AG10803 (cell line): ENCODE data around the gene SAFB.
A peak's percentile ranks its signal among the peaks of the same experiment; 100 is the strongest.

Experiments
- DNase-seq: peaks from one replicate; pipeline ENCODE4 v3.0.0; 2010; ENCODE audit warnings: low read depth
- H3K4me3 ChIP-seq: 2 replicates; pipeline ENCODE4 v1.5.1; 2011; ENCODE audit warnings: mild to moderate bottlenecking, low read length, control low read depth
- TF ChIP-seq, protein P1 (sequence below): conservative IDR thresholded peaks from 2 replicates; pipeline ENCODE4 v1.5.1; 2011; ENCODE audit warnings: mild to moderate bottlenecking, low read length, control low read depth, inconsistent platforms

The SAFB gene

DNA sequence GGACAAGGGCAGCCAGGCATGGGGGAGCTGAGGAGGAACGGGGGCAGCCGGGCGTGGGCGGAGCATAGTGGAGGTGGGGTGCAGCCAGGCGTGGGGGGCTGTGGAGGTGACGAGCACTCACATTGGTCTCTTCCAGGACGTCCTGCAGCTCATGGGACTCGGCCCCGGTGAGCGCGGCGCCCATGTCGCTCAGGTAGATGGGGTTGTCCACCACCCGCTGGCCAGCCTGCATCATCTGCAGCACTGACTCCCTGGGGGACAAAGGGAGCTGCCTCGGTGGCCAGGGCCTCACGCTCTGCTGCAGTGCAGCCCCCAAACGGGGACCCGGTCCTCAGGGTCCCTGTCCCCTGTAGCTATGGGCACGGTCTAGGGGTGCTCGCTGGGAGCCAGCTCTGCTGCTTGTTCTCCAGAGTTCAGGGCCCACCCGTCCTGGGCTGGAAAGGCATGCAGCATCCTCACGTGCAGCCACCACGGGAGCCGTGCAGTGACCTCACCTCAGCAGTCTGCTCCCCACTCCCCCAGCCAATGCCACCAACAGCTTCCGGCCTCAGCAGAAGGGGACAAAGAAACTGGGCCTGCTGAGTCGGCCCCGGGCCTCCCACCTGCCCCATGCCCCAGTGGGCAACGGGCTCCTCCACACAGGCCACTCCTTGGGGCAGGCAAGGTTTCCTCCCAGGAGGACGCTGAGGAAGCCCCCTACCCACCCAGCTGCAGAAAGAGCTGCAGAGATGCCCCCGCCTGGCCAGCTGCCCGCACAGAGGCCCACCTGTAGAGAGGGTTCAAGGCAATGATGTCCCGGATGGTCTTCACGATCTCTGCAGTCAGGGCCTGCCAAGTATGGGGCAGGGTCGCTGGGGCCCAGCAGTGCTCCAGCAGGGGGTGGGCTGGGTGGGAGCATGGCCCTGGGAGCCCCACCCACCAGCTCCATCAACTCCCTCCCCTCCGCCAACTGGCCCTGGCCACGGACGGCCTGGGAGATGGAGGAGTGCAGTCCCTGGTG is 85.0 kb downstream of the SAFB start:
- no peak overlapping the region for H3K4me3 ChIP-seq
- TF ChIP-seq, protein P1, sequence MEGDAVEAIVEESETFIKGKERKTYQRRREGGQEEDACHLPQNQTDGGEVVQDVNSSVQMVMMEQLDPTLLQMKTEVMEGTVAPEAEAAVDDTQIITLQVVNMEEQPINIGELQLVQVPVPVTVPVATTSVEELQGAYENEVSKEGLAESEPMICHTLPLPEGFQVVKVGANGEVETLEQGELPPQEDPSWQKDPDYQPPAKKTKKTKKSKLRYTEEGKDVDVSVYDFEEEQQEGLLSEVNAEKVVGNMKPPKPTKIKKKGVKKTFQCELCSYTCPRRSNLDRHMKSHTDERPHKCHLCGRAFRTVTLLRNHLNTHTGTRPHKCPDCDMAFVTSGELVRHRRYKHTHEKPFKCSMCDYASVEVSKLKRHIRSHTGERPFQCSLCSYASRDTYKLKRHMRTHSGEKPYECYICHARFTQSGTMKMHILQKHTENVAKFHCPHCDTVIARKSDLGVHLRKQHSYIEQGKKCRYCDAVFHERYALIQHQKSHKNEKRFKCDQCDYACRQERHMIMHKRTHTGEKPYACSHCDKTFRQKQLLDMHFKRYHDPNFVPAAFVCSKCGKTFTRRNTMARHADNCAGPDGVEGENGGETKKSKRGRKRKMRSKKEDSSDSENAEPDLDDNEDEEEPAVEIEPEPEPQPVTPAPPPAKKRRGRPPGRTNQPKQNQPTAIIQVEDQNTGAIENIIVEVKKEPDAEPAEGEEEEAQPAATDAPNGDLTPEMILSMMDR = no peak
- DNase-seq = no peak

DNA sequence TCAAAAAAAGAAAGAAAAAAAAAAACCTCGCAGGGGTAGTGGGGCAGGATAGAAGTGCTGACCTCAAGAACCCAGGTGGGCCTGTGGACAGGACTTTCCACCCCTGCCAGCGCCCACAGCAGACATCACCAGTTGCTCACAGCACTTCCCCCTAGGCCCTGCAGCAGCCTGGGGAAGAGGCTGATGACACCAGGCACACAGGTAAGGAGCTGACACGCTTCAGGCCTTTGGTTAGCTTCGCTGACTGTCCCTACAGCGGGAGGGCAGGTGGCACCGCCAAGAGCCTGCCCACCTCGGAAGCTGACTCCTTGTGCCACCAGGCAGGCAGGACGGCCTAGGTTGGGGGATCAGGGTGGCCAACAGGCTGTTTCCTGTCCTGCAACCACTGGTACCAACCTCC is 88.1 kb downstream of the SAFB start:
- no peak for DNase-seq
- TF ChIP-seq, protein P1 = no peak
- H3K4me3 ChIP-seq = no peak overlapping the region

DNA sequence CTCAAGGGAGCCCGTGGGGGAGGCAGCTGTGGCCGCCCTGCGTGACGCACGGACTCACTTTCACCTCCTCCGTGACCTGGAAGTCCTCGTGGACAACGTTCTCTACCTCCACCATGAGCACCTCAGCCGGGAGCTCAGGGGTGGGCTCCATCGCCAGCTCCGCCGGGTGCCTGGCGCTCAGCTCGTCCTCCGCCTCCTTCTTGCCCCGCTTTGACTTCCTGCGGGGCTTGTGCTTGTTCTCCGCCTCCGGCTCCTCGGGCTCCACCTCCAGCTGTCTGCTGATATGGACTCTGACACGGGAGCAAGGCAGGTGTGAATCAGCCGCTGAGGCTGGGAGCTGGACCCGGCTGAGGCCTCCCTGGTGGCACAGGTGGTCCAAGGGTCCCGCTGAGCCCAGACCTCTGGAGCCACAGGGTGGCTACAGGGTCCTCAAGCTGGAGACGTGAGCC is 88.9 kb downstream of the SAFB start:
- no peak overlapping the region for H3K4me3 ChIP-seq
- TF ChIP-seq, protein P1 = no peak
- no peak for DNase-seq

DNA sequence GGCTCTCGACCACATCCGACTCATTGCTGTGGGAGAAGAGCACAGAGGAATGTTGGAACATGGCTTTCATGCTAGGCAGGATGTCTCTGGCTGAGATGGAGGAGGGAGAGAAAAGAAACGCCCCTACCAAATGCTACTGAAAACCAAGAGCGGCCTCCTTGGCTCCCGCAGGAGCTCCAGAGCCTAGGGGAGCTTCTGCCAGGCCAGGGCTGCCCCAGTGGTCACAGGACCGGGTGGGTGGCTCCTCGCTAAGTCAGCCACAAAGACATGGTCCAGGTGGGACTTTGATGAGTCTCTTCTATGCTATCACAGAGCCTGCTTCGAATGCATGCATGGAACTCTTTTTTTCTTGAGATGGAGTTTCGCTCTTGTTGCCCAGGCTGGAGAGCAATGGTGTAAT is 90.3 kb downstream of the SAFB start:
- TF ChIP-seq, protein P1 = no peak

DNA sequence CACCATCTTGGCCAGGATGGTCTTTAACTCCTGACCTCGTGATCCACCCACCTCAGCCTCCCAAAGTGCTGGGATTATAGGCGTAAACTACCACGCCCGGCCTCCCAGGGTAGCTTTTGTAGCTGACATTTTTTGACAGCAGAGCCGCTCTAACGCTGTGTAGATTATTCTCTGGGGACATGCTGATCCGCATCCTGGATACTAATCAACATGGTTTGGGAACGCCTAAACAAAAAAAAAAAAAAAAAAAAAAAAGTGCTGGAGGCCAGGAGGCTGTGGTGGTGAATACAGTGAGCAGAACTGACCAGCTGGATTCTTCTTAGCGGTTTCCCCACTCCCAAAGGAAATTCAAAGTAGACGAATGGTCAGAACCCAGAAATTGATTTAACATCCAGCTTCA is 91.9 kb downstream of the SAFB start:
- TF ChIP-seq, protein P1 = no peak
- DNase-seq = no peak

More for the DNA sequence above, 90.3 kb downstream of the SAFB start:
- no peak overlapping the region for H3K4me3 ChIP-seq
- DNase-seq = no peak

DNA sequence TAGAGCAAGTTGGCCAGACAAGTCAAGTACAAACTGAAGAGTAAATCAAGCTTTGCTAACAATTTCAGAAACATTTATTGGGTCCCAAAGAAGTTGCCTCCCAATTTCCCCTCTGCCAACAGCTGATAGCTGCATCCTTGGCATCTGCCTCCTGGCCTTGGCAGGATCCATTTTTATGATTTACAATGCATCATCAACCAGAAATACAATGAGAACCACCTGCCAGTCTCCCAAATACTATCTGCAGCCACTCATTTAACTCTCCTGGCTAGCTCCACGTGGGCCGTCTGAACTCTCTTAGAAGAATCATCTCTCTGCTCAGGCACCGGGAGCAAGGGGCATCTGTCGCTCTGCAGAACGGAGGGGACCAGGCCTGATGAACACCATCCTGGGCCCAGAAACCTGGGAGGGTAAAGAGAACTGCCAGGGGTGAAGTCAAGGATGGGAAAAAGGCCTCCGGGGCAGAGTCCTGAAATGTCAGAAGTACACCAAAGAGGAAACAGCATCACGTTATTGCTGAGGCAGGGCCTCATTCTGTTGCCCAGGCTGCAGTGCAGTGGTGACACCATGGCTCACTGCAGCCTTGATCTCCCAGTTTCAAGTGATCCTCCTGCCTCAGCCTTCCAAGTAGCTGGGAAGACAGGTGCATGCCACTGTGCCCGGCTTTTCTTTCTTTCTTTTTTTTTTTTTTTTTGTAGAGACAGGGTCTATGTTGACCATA is 94.5 kb downstream of the SAFB start:
- TF ChIP-seq, protein P1 = no peak
- peak overlapping the region; percentile 81 for H3K4me3 ChIP-seq
- no peak for DNase-seq

More for the DNA sequence above, 91.9 kb downstream of the SAFB start:
- no peak overlapping the region for H3K4me3 ChIP-seq
